WTC11 (cell line): Measurements from ENCODE around the gene CYBB. TPM values are rescaled to one million over a fixed set of nuclear protein-coding genes. Genes with fewer than 3 reads are reported as not detected.

ENCODE experiments used
- ATAC-seq: fragments of 200-7000 bp; cut with Tn5 transposase; 2 replicates; pipeline ENCODE4 v1.10.0; 2021; ENCODE audit warnings: mild to moderate bottlenecking, moderate library complexity
- CTCF ChIA-PET: fragments of 300-600 bp; sonication (Branson Sonifier 250); formaldehyde crosslinking; loops from one replicate; lab custom pipeline; 2021; ENCODE audit warnings: antibody characterized with exemption; lab: Charles Lee
- POLR2A ChIA-PET: fragments of 350-600 bp; sonication (Branson Sonifier 250); formaldehyde crosslinking; loops from one replicate; lab custom pipeline; 2021; ENCODE audit warnings: antibody characterized with exemption; lab: Charles Lee
- DNase-seq: peaks from one replicate; pipeline ENCODE4 v3.0.0; 2021; ENCODE audit warnings: low spot score
- H3K27ac Mint-ChIP-seq: 2 replicates; pipeline ENCODE4 v1.8.0; 2021; ENCODE audit warnings: mixed read lengths
- H3K27me3 Mint-ChIP-seq: 2 replicates; pipeline ENCODE4 v1.8.0; 2021; ENCODE audit warnings: low read depth, mild to moderate bottlenecking, moderate library complexity, mixed read lengths
- H3K36me3 Mint-ChIP-seq: 2 replicates; pipeline ENCODE4 v1.8.0; 2021; ENCODE audit warnings: mixed read lengths
- H3K4me1 Mint-ChIP-seq: 2 replicates; pipeline ENCODE4 v1.8.0; 2022; ENCODE audit warnings: mixed read lengths
- H3K4me3 Mint-ChIP-seq: 2 replicates; pipeline ENCODE4 v1.8.0; 2021; ENCODE audit warnings: mild to moderate bottlenecking, moderate library complexity, mixed read lengths
- H3K9me3 Mint-ChIP-seq: 2 replicates; pipeline ENCODE4 v1.8.0; 2021; ENCODE audit warnings: mixed read lengths
- CREB1 ChIP-seq: sonication (generic); formaldehyde crosslinking; IDR thresholded peaks from 2 replicates; pipeline ENCODE4 v1.8.0; 2023; ENCODE audit warnings: mild to moderate bottlenecking, missing genetic modification reagents
- ELF4 ChIP-seq: sonication (generic); formaldehyde crosslinking; IDR thresholded peaks from 2 replicates; pipeline ENCODE4 v1.8.1; 2022; ENCODE audit warnings: low read depth, mild to moderate bottlenecking, moderate library complexity, missing genetic modification reagents
- FOXJ3 ChIP-seq: sonication (generic); formaldehyde crosslinking; IDR thresholded peaks from 2 replicates; pipeline ENCODE4 v1.9.0; 2021; ENCODE audit warnings: missing genetic modification reagents, mild to moderate bottlenecking, borderline replicate concordance
- FOXK1 ChIP-seq: sonication (generic); formaldehyde crosslinking; IDR thresholded peaks from 2 replicates; pipeline ENCODE4 v1.8.0; 2022; ENCODE audit warnings: mild to moderate bottlenecking, moderate library complexity, missing genetic modification reagents
- HMGA2 ChIP-seq: fragments of 250-450 bp; sonication (Bioruptor Pico); IDR thresholded peaks from 2 replicates; pipeline ENCODE4 v1.4.0; 2021; ENCODE audit warnings: mild to moderate bottlenecking, moderate library complexity
- IRF2 ChIP-seq: sonication (generic); formaldehyde crosslinking; IDR thresholded peaks from 2 replicates; pipeline ENCODE4 v1.8.0; 2022; ENCODE audit warnings: low read depth, missing genetic modification reagents, borderline replicate concordance
- KAT7 ChIP-seq: sonication (generic); formaldehyde crosslinking; IDR thresholded peaks from 2 replicates; pipeline ENCODE4 v1.8.1; 2023; ENCODE audit warnings: missing genetic modification reagents, mild to moderate bottlenecking, borderline replicate concordance
- MXD4 ChIP-seq: fragments of 250-450 bp; sonication (Bioruptor Pico); IDR thresholded peaks from 2 replicates; pipeline ENCODE4 v1.8.0; 2021; ENCODE audit warnings: mild to moderate bottlenecking, moderate library complexity, borderline replicate concordance
- NFE2L1 ChIP-seq: sonication (generic); formaldehyde crosslinking; IDR thresholded peaks from 2 replicates; pipeline ENCODE4 v1.8.1; 2023; ENCODE audit warnings: missing genetic modification reagents
- NR1H2 ChIP-seq: sonication (generic); formaldehyde crosslinking; IDR thresholded peaks from 2 replicates; pipeline ENCODE4 v1.9.0; 2021; ENCODE audit warnings: mild to moderate bottlenecking, moderate library complexity, missing genetic modification reagents
- PRRX2 ChIP-seq: fragments of 250-450 bp; sonication (Bioruptor Pico); IDR thresholded peaks from 2 replicates; pipeline ENCODE4 v1.8.0; 2021; ENCODE audit warnings: mild to moderate bottlenecking
- RELA ChIP-seq: sonication (generic); formaldehyde crosslinking; IDR thresholded peaks from 2 replicates; pipeline ENCODE4 v1.8.1; 2022; ENCODE audit warnings: missing genetic modification reagents, mild to moderate bottlenecking, borderline replicate concordance
- ZNF121 ChIP-seq: sonication (generic); formaldehyde crosslinking; IDR thresholded peaks from 2 replicates; pipeline ENCODE4 v1.8.0; 2023; ENCODE audit warnings: missing genetic modification reagents
- ZNF232 ChIP-seq: sonication (generic); formaldehyde crosslinking; IDR thresholded peaks from 2 replicates; pipeline ENCODE4 v1.8.0; 2022; ENCODE audit warnings: mild to moderate bottlenecking, missing genetic modification reagents
- total RNA-seq: library from RNA; stranded (reverse); gene quantifications from 3 replicates; pipeline ENCODE4 v1.2.3, GENCODE V29; 2021
- TF ChIP-seq, protein P1 (sequence below): sonication (generic); formaldehyde crosslinking; IDR thresholded peaks from 2 replicates; pipeline ENCODE4 v1.8.0; 2022; ENCODE audit warnings: mild to moderate bottlenecking, missing genetic modification reagents
- TF ChIP-seq, protein P2 (sequence below): sonication (generic); formaldehyde crosslinking; IDR thresholded peaks from 2 replicates; pipeline ENCODE4 v1.8.0; 2023; ENCODE audit warnings: missing genetic modification reagents
- TF ChIP-seq, protein P3 (sequence below): sonication (generic); formaldehyde crosslinking; IDR thresholded peaks from 2 replicates; pipeline ENCODE4 v1.8.0; 2022; ENCODE audit warnings: missing genetic modification reagents
- TF ChIP-seq, protein P4 (sequence below): sonication (generic); formaldehyde crosslinking; IDR thresholded peaks from 2 replicates; pipeline ENCODE4 v1.8.1; 2023; ENCODE audit warnings: mild to moderate bottlenecking, missing genetic modification reagents, moderate library complexity
- TF ChIP-seq, protein P5 (sequence below): sonication (generic); formaldehyde crosslinking; IDR thresholded peaks from 2 replicates; pipeline ENCODE4 v1.8.0; 2022; ENCODE audit warnings: mild to moderate bottlenecking, missing genetic modification reagents
- TF ChIP-seq, protein P6 (sequence below): sonication (generic); formaldehyde crosslinking; IDR thresholded peaks from 2 replicates; pipeline ENCODE4 v1.8.1; 2023; ENCODE audit warnings: mild to moderate bottlenecking, missing genetic modification reagents, borderline replicate concordance
- TF ChIP-seq, protein P7 (sequence below): sonication (generic); formaldehyde crosslinking; IDR thresholded peaks from 2 replicates; pipeline ENCODE4 v1.8.0; 2023; ENCODE audit warnings: mild to moderate bottlenecking, missing genetic modification reagents
- TF ChIP-seq, protein P8 (sequence below): sonication (generic); formaldehyde crosslinking; IDR thresholded peaks from 2 replicates; pipeline ENCODE4 v1.8.1; 2022; ENCODE audit warnings: low read depth, mild to moderate bottlenecking, moderate library complexity, missing genetic modification reagents, borderline replicate concordance

Gene CYBB
- total RNA-seq, 1 experiment from 2014 or later = 0.22 TPM

DNA sequence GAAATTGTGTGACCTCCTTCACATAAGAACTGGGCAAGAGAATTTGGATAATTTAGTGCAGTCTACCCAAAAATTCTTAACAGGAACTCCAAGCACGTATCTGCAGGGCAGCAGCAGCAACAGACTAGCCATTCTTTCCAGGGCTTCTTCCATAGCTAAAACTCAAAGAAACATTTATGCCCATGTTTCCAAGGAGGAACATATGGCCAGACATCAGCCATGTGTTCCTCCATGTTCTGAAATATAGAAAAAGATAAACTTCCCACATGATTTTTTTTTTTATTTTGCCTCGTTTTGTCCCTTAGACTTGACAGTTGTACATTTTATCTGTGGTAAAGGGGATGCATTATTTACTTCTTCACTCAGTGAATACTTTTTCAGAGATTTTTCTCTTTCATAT is 27.6 kb upstream of the CYBB start:
- ChIA-PET CTCF (no interaction called here), POLR2A (no interaction called here)
- Mint-ChIP-seq H3K36me3 (no peaks in the 10 kb centered on the region), H3K27me3 (no peaks in the 10 kb centered on the region; the same call in 1 of the 2 replicates), H3K27ac (no peak overlapping the region), H3K4me3 (no peak overlapping the region), H3K4me1 (no peaks in the 10 kb centered on the region), H3K9me3 (no peaks in the 10 kb centered on the region)
- TF ChIP-seq NR1H2 (CRISPR knock-in tag) = no peak
- no peak for TF ChIP-seq KAT7
- TF ChIP-seq, protein P1, sequence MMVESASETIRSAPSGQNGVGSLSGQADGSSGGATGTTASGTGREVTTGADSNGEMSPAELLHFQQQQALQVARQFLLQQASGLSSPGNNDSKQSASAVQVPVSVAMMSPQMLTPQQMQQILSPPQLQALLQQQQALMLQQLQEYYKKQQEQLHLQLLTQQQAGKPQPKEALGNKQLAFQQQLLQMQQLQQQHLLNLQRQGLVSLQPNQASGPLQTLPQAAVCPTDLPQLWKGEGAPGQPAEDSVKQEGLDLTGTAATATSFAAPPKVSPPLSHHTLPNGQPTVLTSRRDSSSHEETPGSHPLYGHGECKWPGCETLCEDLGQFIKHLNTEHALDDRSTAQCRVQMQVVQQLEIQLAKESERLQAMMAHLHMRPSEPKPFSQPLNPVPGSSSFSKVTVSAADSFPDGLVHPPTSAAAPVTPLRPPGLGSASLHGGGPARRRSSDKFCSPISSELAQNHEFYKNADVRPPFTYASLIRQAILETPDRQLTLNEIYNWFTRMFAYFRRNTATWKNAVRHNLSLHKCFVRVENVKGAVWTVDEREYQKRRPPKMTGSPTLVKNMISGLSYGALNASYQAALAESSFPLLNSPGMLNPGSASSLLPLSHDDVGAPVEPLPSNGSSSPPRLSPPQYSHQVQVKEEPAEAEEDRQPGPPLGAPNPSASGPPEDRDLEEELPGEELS (CRISPR knock-in tag) = no peak
- no peak for TF ChIP-seq MXD4
- TF ChIP-seq ZNF232 = no peak
- TF ChIP-seq, protein P2, sequence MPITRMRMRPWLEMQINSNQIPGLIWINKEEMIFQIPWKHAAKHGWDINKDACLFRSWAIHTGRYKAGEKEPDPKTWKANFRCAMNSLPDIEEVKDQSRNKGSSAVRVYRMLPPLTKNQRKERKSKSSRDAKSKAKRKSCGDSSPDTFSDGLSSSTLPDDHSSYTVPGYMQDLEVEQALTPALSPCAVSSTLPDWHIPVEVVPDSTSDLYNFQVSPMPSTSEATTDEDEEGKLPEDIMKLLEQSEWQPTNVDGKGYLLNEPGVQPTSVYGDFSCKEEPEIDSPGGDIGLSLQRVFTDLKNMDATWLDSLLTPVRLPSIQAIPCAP (CRISPR knock-in tag) = no peak
- no peak for TF ChIP-seq HMGA2 (CRISPR knock-in tag)
- no peak for TF ChIP-seq FOXJ3 (CRISPR knock-in tag)
- no peak for TF ChIP-seq IRF2 (CRISPR knock-in tag)
- TF ChIP-seq, protein P3, sequence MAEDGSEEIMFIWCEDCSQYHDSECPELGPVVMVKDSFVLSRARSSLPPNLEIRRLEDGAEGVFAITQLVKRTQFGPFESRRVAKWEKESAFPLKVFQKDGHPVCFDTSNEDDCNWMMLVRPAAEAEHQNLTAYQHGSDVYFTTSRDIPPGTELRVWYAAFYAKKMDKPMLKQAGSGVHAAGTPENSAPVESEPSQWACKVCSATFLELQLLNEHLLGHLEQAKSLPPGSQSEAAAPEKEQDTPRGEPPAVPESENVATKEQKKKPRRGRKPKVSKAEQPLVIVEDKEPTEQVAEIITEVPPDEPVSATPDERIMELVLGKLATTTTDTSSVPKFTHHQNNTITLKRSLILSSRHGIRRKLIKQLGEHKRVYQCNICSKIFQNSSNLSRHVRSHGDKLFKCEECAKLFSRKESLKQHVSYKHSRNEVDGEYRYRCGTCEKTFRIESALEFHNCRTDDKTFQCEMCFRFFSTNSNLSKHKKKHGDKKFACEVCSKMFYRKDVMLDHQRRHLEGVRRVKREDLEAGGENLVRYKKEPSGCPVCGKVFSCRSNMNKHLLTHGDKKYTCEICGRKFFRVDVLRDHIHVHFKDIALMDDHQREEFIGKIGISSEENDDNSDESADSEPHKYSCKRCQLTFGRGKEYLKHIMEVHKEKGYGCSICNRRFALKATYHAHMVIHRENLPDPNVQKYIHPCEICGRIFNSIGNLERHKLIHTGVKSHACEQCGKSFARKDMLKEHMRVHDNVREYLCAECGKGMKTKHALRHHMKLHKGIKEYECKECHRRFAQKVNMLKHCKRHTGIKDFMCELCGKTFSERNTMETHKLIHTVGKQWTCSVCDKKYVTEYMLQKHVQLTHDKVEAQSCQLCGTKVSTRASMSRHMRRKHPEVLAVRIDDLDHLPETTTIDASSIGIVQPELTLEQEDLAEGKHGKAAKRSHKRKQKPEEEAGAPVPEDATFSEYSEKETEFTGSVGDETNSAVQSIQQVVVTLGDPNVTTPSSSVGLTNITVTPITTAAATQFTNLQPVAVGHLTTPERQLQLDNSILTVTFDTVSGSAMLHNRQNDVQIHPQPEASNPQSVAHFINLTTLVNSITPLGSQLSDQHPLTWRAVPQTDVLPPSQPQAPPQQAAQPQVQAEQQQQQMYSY (CRISPR knock-in tag) = no peak
- no peak for TF ChIP-seq CREB1 (CRISPR knock-in tag)
- no peak for ATAC-seq
- no peak for DNase-seq

DNA sequence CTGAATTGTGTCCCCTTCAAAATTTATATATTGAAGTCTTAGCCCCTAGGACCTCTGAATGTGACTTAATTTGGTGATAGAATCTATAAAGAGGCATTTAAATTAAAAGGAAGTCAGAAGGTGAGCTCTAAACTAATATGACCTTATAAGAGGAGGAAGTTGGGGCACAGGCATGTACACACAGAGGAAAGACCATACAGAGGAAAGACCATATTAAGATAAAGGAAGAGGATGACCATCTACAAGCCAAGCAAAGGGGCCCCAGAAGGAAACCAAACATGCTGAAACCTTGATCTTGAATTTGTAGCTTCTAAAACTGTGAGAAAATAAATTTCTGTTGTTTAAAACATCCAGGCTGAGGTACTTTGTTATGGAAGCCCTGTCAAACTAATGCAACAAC is 26.9 kb upstream of the CYBB start:
- Mint-ChIP-seq H3K4me1 (no peaks in the 10 kb centered on the region), H3K27me3 (no peaks in the 10 kb centered on the region; the same call in 1 of the 2 replicates), H3K9me3 (no peaks in the 10 kb centered on the region), H3K36me3 (no peaks in the 10 kb centered on the region), H3K27ac (no peak overlapping the region), H3K4me3 (no peak overlapping the region)
- POLR2A ChIA-PET = no interaction called here
- no peak for ATAC-seq
- no peak for DNase-seq
- CTCF ChIA-PET = no interaction called here
- no peak for TF ChIP-seq NFE2L1 (CRISPR knock-in tag)
- TF ChIP-seq ELF4 (CRISPR knock-in tag) = no peak
- TF ChIP-seq, protein P4, sequence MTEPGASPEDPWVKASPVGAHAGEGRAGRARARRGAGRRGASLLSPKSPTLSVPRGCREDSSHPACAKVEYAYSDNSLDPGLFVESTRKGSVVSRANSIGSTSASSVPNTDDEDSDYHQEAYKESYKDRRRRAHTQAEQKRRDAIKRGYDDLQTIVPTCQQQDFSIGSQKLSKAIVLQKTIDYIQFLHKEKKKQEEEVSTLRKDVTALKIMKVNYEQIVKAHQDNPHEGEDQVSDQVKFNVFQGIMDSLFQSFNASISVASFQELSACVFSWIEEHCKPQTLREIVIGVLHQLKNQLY (CRISPR knock-in tag) = no peak
- TF ChIP-seq, protein P5, sequence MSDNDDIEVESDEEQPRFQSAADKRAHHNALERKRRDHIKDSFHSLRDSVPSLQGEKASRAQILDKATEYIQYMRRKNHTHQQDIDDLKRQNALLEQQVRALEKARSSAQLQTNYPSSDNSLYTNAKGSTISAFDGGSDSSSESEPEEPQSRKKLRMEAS (CRISPR knock-in tag) = no peak
- TF ChIP-seq, protein P6, sequence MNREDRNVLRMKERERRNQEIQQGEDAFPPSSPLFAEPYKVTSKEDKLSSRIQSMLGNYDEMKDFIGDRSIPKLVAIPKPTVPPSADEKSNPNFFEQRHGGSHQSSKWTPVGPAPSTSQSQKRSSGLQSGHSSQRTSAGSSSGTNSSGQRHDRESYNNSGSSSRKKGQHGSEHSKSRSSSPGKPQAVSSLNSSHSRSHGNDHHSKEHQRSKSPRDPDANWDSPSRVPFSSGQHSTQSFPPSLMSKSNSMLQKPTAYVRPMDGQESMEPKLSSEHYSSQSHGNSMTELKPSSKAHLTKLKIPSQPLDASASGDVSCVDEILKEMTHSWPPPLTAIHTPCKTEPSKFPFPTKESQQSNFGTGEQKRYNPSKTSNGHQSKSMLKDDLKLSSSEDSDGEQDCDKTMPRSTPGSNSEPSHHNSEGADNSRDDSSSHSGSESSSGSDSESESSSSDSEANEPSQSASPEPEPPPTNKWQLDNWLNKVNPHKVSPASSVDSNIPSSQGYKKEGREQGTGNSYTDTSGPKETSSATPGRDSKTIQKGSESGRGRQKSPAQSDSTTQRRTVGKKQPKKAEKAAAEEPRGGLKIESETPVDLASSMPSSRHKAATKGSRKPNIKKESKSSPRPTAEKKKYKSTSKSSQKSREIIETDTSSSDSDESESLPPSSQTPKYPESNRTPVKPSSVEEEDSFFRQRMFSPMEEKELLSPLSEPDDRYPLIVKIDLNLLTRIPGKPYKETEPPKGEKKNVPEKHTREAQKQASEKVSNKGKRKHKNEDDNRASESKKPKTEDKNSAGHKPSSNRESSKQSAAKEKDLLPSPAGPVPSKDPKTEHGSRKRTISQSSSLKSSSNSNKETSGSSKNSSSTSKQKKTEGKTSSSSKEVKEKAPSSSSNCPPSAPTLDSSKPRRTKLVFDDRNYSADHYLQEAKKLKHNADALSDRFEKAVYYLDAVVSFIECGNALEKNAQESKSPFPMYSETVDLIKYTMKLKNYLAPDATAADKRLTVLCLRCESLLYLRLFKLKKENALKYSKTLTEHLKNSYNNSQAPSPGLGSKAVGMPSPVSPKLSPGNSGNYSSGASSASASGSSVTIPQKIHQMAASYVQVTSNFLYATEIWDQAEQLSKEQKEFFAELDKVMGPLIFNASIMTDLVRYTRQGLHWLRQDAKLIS (CRISPR knock-in tag) = no peak
- TF ChIP-seq, protein P7, sequence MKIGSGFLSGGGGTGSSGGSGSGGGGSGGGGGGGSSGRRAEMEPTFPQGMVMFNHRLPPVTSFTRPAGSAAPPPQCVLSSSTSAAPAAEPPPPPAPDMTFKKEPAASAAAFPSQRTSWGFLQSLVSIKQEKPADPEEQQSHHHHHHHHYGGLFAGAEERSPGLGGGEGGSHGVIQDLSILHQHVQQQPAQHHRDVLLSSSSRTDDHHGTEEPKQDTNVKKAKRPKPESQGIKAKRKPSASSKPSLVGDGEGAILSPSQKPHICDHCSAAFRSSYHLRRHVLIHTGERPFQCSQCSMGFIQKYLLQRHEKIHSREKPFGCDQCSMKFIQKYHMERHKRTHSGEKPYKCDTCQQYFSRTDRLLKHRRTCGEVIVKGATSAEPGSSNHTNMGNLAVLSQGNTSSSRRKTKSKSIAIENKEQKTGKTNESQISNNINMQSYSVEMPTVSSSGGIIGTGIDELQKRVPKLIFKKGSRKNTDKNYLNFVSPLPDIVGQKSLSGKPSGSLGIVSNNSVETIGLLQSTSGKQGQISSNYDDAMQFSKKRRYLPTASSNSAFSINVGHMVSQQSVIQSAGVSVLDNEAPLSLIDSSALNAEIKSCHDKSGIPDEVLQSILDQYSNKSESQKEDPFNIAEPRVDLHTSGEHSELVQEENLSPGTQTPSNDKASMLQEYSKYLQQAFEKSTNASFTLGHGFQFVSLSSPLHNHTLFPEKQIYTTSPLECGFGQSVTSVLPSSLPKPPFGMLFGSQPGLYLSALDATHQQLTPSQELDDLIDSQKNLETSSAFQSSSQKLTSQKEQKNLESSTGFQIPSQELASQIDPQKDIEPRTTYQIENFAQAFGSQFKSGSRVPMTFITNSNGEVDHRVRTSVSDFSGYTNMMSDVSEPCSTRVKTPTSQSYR (CRISPR knock-in tag) = no peak
- TF ChIP-seq, protein P8, sequence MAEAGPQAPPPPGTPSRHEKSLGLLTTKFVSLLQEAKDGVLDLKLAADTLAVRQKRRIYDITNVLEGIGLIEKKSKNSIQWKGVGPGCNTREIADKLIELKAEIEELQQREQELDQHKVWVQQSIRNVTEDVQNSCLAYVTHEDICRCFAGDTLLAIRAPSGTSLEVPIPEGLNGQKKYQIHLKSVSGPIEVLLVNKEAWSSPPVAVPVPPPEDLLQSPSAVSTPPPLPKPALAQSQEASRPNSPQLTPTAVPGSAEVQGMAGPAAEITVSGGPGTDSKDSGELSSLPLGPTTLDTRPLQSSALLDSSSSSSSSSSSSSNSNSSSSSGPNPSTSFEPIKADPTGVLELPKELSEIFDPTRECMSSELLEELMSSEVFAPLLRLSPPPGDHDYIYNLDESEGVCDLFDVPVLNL (CRISPR knock-in tag) = no peak
- TF ChIP-seq ZNF121 (CRISPR knock-in tag) = no peak
- no peak for TF ChIP-seq RELA (CRISPR knock-in tag)
- no peak for TF ChIP-seq FOXK1
- TF ChIP-seq PRRX2 = no peak
